KG1 (cell line): ENCODE results near the gene FAM180B.
"Not testable (repeated sequence)": the region's sequence is repeated elsewhere in the genome, so short reads cannot be mapped to it uniquely, and the experiment has no call there.

Experiments
- DNase-seq: peaks from one replicate; lab custom pipeline; 2025; lab: John Stamatoyannopoulos, UW

The FAM180B gene

DNA sequence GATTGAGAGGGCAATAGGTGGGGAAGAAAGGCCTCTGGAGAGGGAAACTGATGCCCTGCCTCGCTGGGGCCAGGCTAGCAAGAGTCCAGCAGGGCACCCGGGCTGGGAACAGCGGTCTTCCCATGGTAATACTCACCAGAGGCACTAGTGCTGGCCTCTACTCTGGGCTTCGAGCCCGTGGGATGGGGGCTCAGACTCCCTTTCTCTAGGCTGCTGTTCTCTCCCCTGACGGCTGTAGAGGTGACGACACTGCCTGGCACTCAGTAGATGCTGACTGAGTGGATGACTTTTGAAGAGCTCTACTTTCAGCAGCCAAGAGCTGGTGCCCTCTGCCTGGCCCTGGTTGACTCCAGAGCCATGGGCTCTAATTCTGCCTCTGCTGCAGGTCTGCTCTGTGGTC is 8.6 kb downstream of the FAM180B start:
- no peak for DNase-seq

DNA sequence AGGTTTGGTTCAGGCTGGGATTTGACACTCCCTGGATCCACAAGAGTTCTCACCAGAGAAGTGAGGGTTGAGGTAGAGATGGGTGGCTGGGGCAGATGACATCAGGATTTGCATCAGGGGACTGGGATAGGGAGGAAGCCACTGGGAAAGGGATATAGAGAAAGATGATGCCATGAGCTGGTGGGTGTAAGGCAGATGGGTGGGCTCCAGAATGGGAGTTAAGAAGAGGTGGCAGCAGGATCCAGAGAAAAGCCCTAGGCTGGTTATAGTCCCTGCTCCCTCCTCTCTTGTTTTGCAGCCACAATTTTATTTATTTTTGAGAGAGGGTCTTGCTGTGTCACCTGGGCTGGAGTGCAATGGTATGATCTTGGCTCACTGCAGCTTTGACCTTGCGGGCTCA is 9.5 kb downstream of the FAM180B start:
- DNase-seq: no peak

DNA sequence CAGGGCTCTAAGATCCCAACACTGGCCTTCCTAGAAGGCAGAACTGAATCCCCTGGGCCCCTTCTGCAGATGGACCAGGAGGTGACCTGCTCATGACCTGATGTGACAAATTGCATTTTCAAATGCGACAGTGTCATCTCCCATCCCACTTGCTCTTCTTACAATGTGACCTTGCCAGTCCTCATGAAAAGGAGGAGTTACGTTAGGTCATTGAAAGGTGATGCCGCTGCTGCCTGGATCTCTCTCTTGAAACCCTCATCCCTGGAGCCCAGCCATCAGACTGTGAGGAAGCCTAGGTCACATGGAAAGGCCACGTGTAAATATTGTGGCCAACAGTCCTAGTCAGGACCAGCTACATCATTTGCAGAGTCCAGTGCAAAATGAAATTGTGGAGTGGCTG is 13.4 kb downstream of the FAM180B start:
- DNase-seq: no peak

DNA sequence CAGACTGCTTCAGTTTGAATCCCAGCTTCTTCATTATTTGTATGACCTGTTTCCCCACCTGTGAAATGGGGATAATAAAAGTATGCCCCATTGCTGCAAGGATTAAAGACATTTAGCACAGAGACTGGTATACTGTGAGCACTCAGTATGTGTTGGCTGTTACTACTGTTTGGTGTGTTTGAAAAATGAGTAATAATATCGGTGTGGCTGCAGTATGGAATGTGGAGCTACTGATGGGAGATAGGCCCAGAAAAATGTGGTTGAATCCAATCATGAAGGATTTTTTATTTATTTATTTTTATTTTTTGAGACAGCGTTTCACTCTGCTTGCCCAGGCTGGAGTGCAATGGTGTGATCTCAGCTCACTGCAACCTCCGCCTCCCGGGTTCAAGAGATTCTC is 16.8 kb downstream of the FAM180B start:
- no peak for DNase-seq

GRCh38 chr11:47605921-47606320 is 19.4 kb downstream of the FAM180B start:
- no peak for DNase-seq

GRCh38 chr11:47606731-47607130 is 20.3 kb downstream of the FAM180B start:
- no peak for DNase-seq

GRCh38 chr11:47607380-47607779 is 20.9 kb downstream of the FAM180B start:
- DNase-seq: no peak

GRCh38 chr11:47609675-47610074 is 23.2 kb downstream of the FAM180B start:
- no peak for DNase-seq

GRCh38 chr11:47611348-47611794 is 24.9 kb downstream of the FAM180B start:
- no peak for DNase-seq

GRCh38 chr11:47615249-47615648 is 28.8 kb downstream of the FAM180B start:
- no peak for DNase-seq

GRCh38 chr11:47616726-47617416 is 30.4 kb downstream of the FAM180B start:
- peak; percentile 11 for DNase-seq

- no peak for DNase-seq
Measured at GRCh38 chr11:47617417-47617809, 30.9 kb downstream of the FAM180B start.

DNA sequence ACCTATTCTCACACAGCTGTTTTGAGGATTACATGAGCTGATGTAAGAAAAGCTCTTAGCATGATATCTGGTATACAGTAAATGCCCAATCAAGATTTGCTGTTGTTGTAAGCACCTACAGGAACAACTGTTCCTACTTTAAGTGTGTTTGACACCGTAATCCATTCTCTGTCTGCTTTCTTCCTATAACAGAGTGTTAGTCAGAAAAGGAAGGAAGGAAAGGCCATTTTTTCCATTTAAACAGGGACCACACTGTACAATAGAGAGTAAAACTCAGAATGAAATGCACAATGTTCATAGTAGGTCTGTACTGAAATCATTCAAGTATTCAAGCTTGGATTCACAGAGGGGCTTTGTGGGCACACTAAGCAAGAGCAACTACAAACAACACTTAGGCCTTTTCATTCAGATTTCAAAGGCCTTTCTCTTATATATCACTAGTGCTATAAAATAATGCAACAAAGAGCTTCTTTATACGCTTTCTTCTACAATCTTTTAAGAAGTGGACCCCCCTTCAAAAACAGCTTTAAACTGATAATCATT is 34.4 kb downstream of the FAM180B start:
- no peak for DNase-seq

DNA sequence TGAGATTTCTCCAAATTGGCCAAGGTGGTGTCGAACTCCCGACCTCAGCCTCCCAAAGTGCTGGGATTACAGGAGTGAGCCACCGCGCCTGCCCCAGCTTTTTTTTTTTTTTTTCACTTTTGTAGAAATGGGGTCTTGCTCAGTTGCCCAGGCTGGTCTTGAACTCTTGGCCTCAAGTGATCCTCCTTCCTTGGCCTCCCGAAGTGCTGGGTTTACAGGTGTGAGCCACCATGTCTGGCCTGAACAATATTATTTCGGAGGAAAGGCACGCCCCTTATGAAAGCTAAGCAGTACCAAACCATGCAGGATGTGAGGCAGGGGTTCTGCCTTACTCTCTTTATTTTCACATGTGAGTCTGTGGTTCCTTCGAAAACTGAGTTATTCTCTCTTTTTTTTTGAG is 39.8 kb downstream of the FAM180B start:
- no peak for DNase-seq

GRCh38 chr11:47628026-47628425 is 41.5 kb downstream of the FAM180B start:
- DNase-seq: no peak

DNA sequence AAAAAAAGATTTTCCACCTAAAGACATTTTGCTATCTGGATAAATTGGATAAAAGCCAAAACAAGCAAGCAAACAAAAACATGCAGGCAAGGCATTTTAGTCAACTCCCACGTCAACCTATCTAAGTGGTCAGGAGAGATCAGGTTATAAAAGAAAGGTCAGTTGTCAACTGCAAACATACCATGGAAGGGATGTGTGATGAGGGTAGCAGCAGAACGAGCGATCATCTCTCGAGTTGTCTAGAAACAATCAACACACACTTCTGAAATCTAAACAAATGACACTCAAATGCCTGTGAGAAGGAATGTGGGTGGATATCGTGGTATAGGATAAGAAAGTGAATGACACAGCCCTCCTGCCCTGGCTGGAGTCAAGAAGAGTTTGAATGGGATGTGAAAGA is 45.0 kb downstream of the FAM180B start:
- DNase-seq: no peak

GRCh38 chr11:47636331-47636730 is 49.9 kb downstream of the FAM180B start:
- DNase-seq: not testable (repeated sequence)
